ENCODE data around the gene INKA1.

Gene INKA1

DNA sequence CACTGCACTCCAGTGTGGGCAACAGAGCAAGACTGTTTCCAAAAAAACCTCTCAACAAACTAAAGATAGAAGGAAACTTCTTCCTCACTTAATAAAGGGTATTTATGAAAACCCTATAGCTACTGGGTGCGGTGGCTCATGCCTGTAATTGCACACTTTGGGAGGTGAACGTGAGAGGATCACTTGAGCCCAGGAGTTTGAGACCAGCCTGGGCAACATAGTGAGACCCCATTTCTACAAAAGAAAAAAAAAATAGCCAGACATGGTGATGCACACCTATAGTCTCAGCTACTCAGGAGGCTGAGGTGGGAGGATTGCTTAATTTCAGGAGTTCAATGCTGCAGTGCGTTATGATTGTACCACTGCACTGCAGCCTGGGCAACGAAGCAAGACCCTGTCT, 39.1 kb upstream of the INKA1 start:
- no peak overlapping the region for H3K27ac ChIP-seq (ENCODE audit: low read depth, low read length)
- H4K20me1 ChIP-seq (ENCODE audit: low read depth, low read length): no peaks in the 10 kb centered on the region
- H3K4me3 ChIP-seq (ENCODE audit: insufficient read depth, low read length, poor library complexity, severe bottlenecking): no peak overlapping the region
- no peak overlapping the region for H2AFZ ChIP-seq (ENCODE audit: low read depth, low read length, severe bottlenecking)
- no peaks in the 10 kb centered on the region for H3K9me3 ChIP-seq (ENCODE audit: insufficient read depth, low read length)
- no peaks in the 10 kb centered on the region for H3K27me3 ChIP-seq (ENCODE audit: low read length)
- no peaks in the 10 kb centered on the region for H3K9me2 ChIP-seq (replicated peaks; ENCODE audit: insufficient read depth, low read length)
- no peaks in the 10 kb centered on the region for H3F3A ChIP-seq (ENCODE audit: insufficient read depth)
- H3K9ac ChIP-seq (ENCODE audit: low read length): no peak overlapping the region
- H3K79me2 ChIP-seq (ENCODE audit: insufficient read depth, low read length): peaks cover 53% of the 10 kb centered on the region
- no peaks in the 10 kb centered on the region for H3K36me3 ChIP-seq (ENCODE audit: low read length)
- H3K4me2 ChIP-seq (ENCODE audit: low read depth, low read length, poor library complexity, severe bottlenecking): no peak overlapping the region
- TF ChIP-seq CTCF (IDR thresholded peaks at IDR 0.05; ENCODE audit: insufficient read depth, low read length, poor library complexity, severe bottlenecking): no peak
- TF ChIP-seq EZH2phosphoT487 (conservative IDR thresholded peaks at IDR 0.05; ENCODE audit: low read length): no peak

DNA sequence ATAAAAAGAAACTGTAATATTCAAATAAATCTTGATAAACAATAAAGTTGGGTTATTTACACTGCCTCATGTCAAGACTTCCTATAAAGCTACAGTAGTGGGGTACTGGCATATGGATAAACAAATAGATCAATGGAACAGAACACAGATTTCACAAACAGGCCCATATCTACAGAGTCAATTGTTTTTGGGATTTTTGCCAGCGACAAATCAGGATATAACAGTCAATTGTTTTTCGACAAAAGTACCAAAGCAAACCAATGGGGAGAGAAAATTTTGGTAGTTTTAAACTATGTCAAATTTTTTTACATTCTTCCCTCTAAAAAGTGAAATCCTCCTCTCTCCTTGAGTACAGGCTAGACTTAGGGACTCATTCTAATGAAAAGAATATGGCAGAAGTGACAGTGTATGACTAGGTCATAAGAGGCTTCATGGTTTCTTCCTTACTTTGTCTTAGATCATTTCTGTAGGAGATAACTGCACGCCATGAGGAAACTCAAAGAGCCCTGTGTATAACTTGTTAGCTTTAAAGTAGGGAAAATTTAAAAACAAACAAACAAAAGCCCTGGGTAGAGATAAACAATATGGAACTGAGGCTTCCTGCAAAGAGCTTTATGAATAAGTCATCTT, 33.7 kb upstream of the INKA1 start:
- H3K27ac ChIP-seq (ENCODE audit: low read depth, low read length): no peak overlapping the region

GRCh38 chr3:49769926-49770325, 33.1 kb upstream of the INKA1 start:
- peaks cover 69% of the 10 kb centered on the region for H3K79me2 ChIP-seq (ENCODE audit: insufficient read depth, low read length)
- no peaks in the 10 kb centered on the region for H3K27me3 ChIP-seq (ENCODE audit: low read length)
- TF ChIP-seq CTCF (IDR thresholded peaks at IDR 0.05; ENCODE audit: insufficient read depth, low read length, poor library complexity, severe bottlenecking) (no peak), EZH2phosphoT487 (conservative IDR thresholded peaks at IDR 0.05; ENCODE audit: low read length) (no peak)
- H3F3A ChIP-seq (ENCODE audit: insufficient read depth): 0 out of 2 replicates have a peak, but pooled peaks cover 3% of the 10 kb centered on the region
- no peak overlapping the region for H3K4me3 ChIP-seq (ENCODE audit: insufficient read depth, low read length, poor library complexity, severe bottlenecking)
- no peak overlapping the region for H3K9ac ChIP-seq (ENCODE audit: low read length)
- H3K27ac ChIP-seq (ENCODE audit: low read depth, low read length): no peak overlapping the region
- H3K36me3 ChIP-seq (ENCODE audit: low read length): no peaks in the 10 kb centered on the region
- no peak overlapping the region for H3K4me2 ChIP-seq (ENCODE audit: low read depth, low read length, poor library complexity, severe bottlenecking)
- no peak overlapping the region for H2AFZ ChIP-seq (ENCODE audit: low read depth, low read length, severe bottlenecking)
- H3K9me2 ChIP-seq (replicated peaks; ENCODE audit: insufficient read depth, low read length): no peaks in the 10 kb centered on the region
- H4K20me1 ChIP-seq (ENCODE audit: low read depth, low read length): peaks cover 6% of the 10 kb centered on the region; the same call in 1 of the 2 replicates
- H3K9me3 ChIP-seq (ENCODE audit: insufficient read depth, low read length): no peaks in the 10 kb centered on the region

More for the DNA sequence above, 33.7 kb upstream of the INKA1 start:
- Histone ChIP-seq H2AFZ (ENCODE audit: low read depth, low read length, severe bottlenecking) (no peak overlapping the region), H3K9me3 (ENCODE audit: insufficient read depth, low read length) (no peaks in the 10 kb centered on the region), H4K20me1 (ENCODE audit: low read depth, low read length) (peaks cover 6% of the 10 kb centered on the region; the same call in 1 of the 2 replicates), H3K4me2 (ENCODE audit: low read depth, low read length, poor library complexity, severe bottlenecking) (no peak overlapping the region), H3K4me3 (ENCODE audit: insufficient read depth, low read length, poor library complexity, severe bottlenecking) (no peak overlapping the region), H3K9ac (ENCODE audit: low read length) (no peak overlapping the region), H3F3A (ENCODE audit: insufficient read depth) (0 out of 2 replicates have a peak, but pooled peaks cover 3% of the 10 kb centered on the region), H3K9me2 (replicated peaks; ENCODE audit: insufficient read depth, low read length) (no peaks in the 10 kb centered on the region), H3K79me2 (ENCODE audit: insufficient read depth, low read length) (peaks cover 74% of the 10 kb centered on the region), H3K27me3 (ENCODE audit: low read length) (no peaks in the 10 kb centered on the region), H3K36me3 (ENCODE audit: low read length) (no peaks in the 10 kb centered on the region)
- no peak for TF ChIP-seq CTCF (IDR thresholded peaks at IDR 0.05; ENCODE audit: insufficient read depth, low read length, poor library complexity, severe bottlenecking)
- no peak for TF ChIP-seq EZH2phosphoT487 (conservative IDR thresholded peaks at IDR 0.05; ENCODE audit: low read length)
